HepG2 (cell line): Measurements from ENCODE around the gene KPNB1. TPM values are rescaled to one million over a fixed set of nuclear protein-coding genes. Genes with fewer than 3 reads are reported as not detected.

ENCODE experiments used
- ATAC-seq: fragments of 200-7000 bp; cut with Tn5 transposase; 3 replicates; pipeline ENCODE4 v1.9.1; 2020; ENCODE audit warnings: mild to moderate bottlenecking, moderate library complexity
- BruUV-seq: library from RNA; stranded (reverse); fragments of 400-500 nt; replicated peaks from 2 replicates; lab custom pipeline; 2021; lab: Mats Ljungman, UMichigan
- CTCF ChIA-PET: fragments of 300-600 bp; formaldehyde crosslinking; extraction: SDS; loops from one replicate; lab custom pipeline; 2021; ENCODE audit warnings: low total read pairs, inconsistent platforms, low intra/inter-chr PET ratio; lab: Yijun Ruan, JAX
- POLR2A ChIA-PET: fragments of 350-600 bp; sonication (Branson Sonifier 250); formaldehyde crosslinking; loops from one replicate; lab custom pipeline; 2020; ENCODE audit warnings: antibody characterized with exemption, inconsistent platforms; lab: Yijun Ruan, JAX
- DNase-seq: peaks from one replicate; pipeline ENCODE4 v3.0.0-alpha.2; 2015; ENCODE audit warnings: low spot score
- FAIRE-seq: peaks from 3 replicates; lab custom pipeline; 2011; peaks lifted over from hg19 to GRCh38; lab: Jason Lieb, UNC
- H2AFZ ChIP-seq: one replicate; pipeline ENCODE4 v1.6.1; 2011; ENCODE audit warnings: low read length, inconsistent platforms
- H3K27ac ChIP-seq: fragments of 300-600 bp; 3 replicates; pipeline ENCODE4 v1.8.0; 2011; ENCODE audit warnings: mixed run types, mild to moderate bottlenecking, mixed read lengths, low read length, inconsistent platforms; ENCODE audit not compliant: insufficient read depth; ENCODE audit errors: extremely low read length
- H3K27me3 ChIP-seq, 2 experiments: fragments of 200-600 bp in 1 of 2; 2 replicates in 1 of 2; 3 replicates in 1 of 2; pipeline versions ENCODE4 v1.6.0 to v1.8.0; 2011; ENCODE audit warnings: low read length in 2 of 2, mild to moderate bottlenecking in 2 of 2, moderate library complexity in 2 of 2, inconsistent platforms in 1 of 2; ENCODE audit not compliant: insufficient read depth in 2 of 2, control insufficient read depth in 1 of 2
- H3K36me3 ChIP-seq, 2 experiments: fragments of 200-600 bp in 1 of 2; replicated peaks in 1 of 2; 2 replicates in 1 of 2; 3 replicates in 1 of 2; pipeline versions ENCODE4 v1.5.1 to v1.8.0; 2011; ENCODE audit warnings: low read length in 2 of 2, inconsistent platforms in 1 of 2; ENCODE audit not compliant: insufficient read depth in 2 of 2, control insufficient read depth in 1 of 2
- H3K4me1 ChIP-seq: 2 replicates; pipeline ENCODE4 v1.5.1; 2012; ENCODE audit warnings: low read length, inconsistent platforms; ENCODE audit not compliant: insufficient read depth
- H3K4me2 ChIP-seq: 2 replicates; pipeline ENCODE4 v1.6.0; 2011; ENCODE audit warnings: low read depth, low read length, inconsistent platforms
- H3K4me3 ChIP-seq, 3 experiments: fragments of 200-600 bp in 1 of 3; sonication (generic), shearing (Covaris generic) in 1 of 3; replicated peaks in 1 of 3; 2 replicates each; pipeline ENCODE4 v1.5.1; 2011 to 2016; ENCODE audit warnings: low read length in 3 of 3, inconsistent platforms in 2 of 3, low read depth in 2 of 3, mild to moderate bottlenecking in 2 of 3, control low read depth in 1 of 3, mixed read lengths in 1 of 3; ENCODE audit not compliant: insufficient read depth in 1 of 3
- H3K79me2 ChIP-seq: one replicate; pipeline ENCODE4 v1.6.1; 2011; ENCODE audit warnings: low read length, inconsistent platforms; ENCODE audit not compliant: insufficient read depth
- H3K9ac ChIP-seq: 2 replicates; pipeline ENCODE4 v1.6.0; 2011; ENCODE audit warnings: mild to moderate bottlenecking, low read depth, low read length, inconsistent platforms; ENCODE audit not compliant: insufficient read depth
- H3K9me3 ChIP-seq: 2 replicates; pipeline ENCODE4 v1.5.1; 2012; ENCODE audit warnings: mild to moderate bottlenecking, low read length
- H4K20me1 ChIP-seq: 2 replicates; pipeline ENCODE4 v1.6.0; 2011; ENCODE audit warnings: inconsistent platforms, mild to moderate bottlenecking, low read length, moderate library complexity; ENCODE audit not compliant: insufficient read depth
- BHLHE40 ChIP-seq: IDR thresholded peaks from 2 replicates; pipeline ENCODE4 v1.6.1; 2011; ENCODE audit warnings: low read length, improper control_type of control experiment
- DNMT1 ChIP-seq: sonication (generic); formaldehyde crosslinking; IDR thresholded peaks from 2 replicates; pipeline ENCODE4 v1.5.1; 2020; ENCODE audit warnings: mild to moderate bottlenecking, missing genetic modification reagents
- GPBP1L1 ChIP-seq: sonication (generic); formaldehyde crosslinking; IDR thresholded peaks from 2 replicates; pipeline ENCODE4 v1.5.0; 2020; ENCODE audit warnings: mild to moderate bottlenecking, missing genetic modification reagents
- HMG20A ChIP-seq: IDR thresholded peaks from 2 replicates; pipeline ENCODE4 v1.6.1; 2016; ENCODE audit warnings: borderline replicate concordance
- IRF2 ChIP-seq: IDR thresholded peaks from 2 replicates; pipeline ENCODE4 v1.6.1; 2018; ENCODE audit warnings: missing genetic modification reagents, missing compliant biosample characterization
- ZNF282 ChIP-seq: fragments of 450-650 bp; IDR thresholded peaks from 2 replicates; pipeline ENCODE4 v1.6.1; 2018; ENCODE audit not compliant: partially characterized antibody
- ZNF30 ChIP-seq: sonication (generic); formaldehyde crosslinking; IDR thresholded peaks from 2 replicates; pipeline ENCODE4 v1.5.0; 2020; ENCODE audit warnings: mild to moderate bottlenecking, missing genetic modification reagents
- ZNF468 ChIP-seq: sonication (generic); formaldehyde crosslinking; IDR thresholded peaks from 2 replicates; pipeline ENCODE4 v1.8.0; 2022; ENCODE audit warnings: mild to moderate bottlenecking, moderate library complexity, missing genetic modification reagents
- ZNF557 ChIP-seq: sonication (generic); formaldehyde crosslinking; IDR thresholded peaks from 2 replicates; pipeline ENCODE4 v1.4.0; 2020; ENCODE audit warnings: missing genetic modification reagents
- ZNF616 ChIP-seq: sonication (generic); formaldehyde crosslinking; IDR thresholded peaks from 2 replicates; pipeline ENCODE4 v1.5.0; 2020; ENCODE audit warnings: low read depth, mild to moderate bottlenecking, missing genetic modification reagents
- ZNF841 ChIP-seq: sonication (generic); formaldehyde crosslinking; IDR thresholded peaks from 2 replicates; pipeline ENCODE4 v1.8.1; 2023; ENCODE audit warnings: missing genetic modification reagents, borderline replicate concordance
- ZSCAN29 ChIP-seq: sonication (generic); formaldehyde crosslinking; conservative IDR thresholded peaks from 2 replicates; pipeline ENCODE4 v1.4.0; 2020; ENCODE audit warnings: mild to moderate bottlenecking, missing genetic modification reagents
- WGBS: methylation state at CpG from one replicate; pipeline ENCODE4 v1.1.6; 2017; ENCODE audit warnings: low lambda C conversion rate; 5-methylcytosine and 5-hydroxymethylcytosine counted together
- in situ Hi-C: cut with HindIII; loops from 2 replicates; pipeline ENCODE4 v1.10.0; 2017; ENCODE audit warnings: low pct_unique_long_range_greater_than_20kb; ENCODE audit not compliant: extremely low pct_ligation_motif_present
- intact Hi-C: fragments of 100-400 bp; cut with micrococcal nuclease; formaldehyde crosslinking; loops from one replicate; pipeline ENCODE4 v1.10.0; 2022; ENCODE audit not compliant: unreplicated experiment
- polyA plus RNA-seq, 8 experiments: library from polyadenylated mRNA; depleted of rRNA in 3 of 8; stranded (reverse) in 7 of 8; unstranded in 1 of 8; fragments of >200 nt; fragmentation: Illumina TruSeq in 4 of 8; extraction: Trizol in 4 of 8; gene quantifications; 2 replicates each; pipeline versions ENCODE4 v1.2.1 to v1.2.3, GENCODE V29; 2011 to 2016; ENCODE audit warnings: low read depth in 4 of 8, missing spikeins in 1 of 8, mixed read lengths in 1 of 8; ENCODE audit not compliant: insufficient read depth in 1 of 8
- total RNA-seq, 5 experiments: library from RNA; depleted of rRNA; stranded (reverse); fragments of >200 nt; fragmentation: Illumina TruSeq; extraction: Trizol; gene quantifications; 2 replicates each; pipeline ENCODE4 v1.2.3, GENCODE V29; 2016; ENCODE audit warnings: low read depth in 1 of 5
- TF ChIP-seq, protein P1 (sequence below): sonication (generic); formaldehyde crosslinking; IDR thresholded peaks from 2 replicates; pipeline ENCODE4 v1.8.0; 2022; ENCODE audit warnings: mild to moderate bottlenecking, missing genetic modification reagents, moderate library complexity
- TF ChIP-seq, protein P2 (sequence below): sonication (generic); formaldehyde crosslinking; IDR thresholded peaks from 2 replicates; pipeline ENCODE4 v1.5.0; 2020; ENCODE audit warnings: missing genetic modification reagents, mild to moderate bottlenecking, borderline replicate concordance

The KPNB1 gene
- total and polyA plus RNA-seq, 2 of the 13 experiments (the other 11 are each of a cell fraction or from before 2014, with no cell fraction given): 164 to 424 TPM

DNA sequence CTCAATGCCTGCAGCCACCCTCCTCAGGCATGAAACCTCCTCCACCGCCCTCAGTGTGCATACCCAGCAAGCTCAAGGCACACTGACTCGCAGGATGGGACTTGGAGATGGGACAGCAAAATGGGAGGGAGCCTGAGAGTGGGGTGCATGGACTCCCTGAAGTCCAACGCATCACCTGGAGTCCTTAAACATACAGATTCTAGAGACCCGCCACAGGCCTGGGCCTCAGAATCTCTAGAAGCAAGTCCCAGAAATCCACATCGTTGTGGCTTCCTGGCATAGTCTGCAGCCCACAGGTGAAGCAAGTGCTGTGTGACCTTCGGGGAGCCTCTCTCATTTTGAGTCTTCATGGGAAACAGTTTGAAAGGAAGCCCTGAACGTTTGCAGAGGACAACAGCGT lies 79.8 kb downstream of the KPNB1 start:
- no peak for FAIRE-seq
- H3K36me3 ChIP-seq: no peaks in the 10 kb centered on the region
- H3K4me1 ChIP-seq: peaks cover 13% of the 10 kb centered on the region
- ATAC-seq: no peak
- peaks cover 27 to 93% of the 10 kb centered on the region in 2 experiments for H3K27me3 ChIP-seq
- DNase-seq: no peak
- no peak overlapping the region for H2AFZ ChIP-seq
- H3K9me3 ChIP-seq: no peaks in the 10 kb centered on the region
- H3K27ac ChIP-seq: no peak overlapping the region
- POLR2A ChIA-PET: no interaction called here
- in situ Hi-C loops: no loop called here
- no peak overlapping the region for H3K9ac ChIP-seq
- WGBS: 8% methylated on average over 8 of the region's 8 CpGs
- BruUV-seq: no TSS peak
- H3K4me3 ChIP-seq: no peak overlapping the region
- intact Hi-C loops: no loop called here
- no peaks in the 10 kb centered on the region for H3K79me2 ChIP-seq
- CTCF ChIA-PET: no interaction called here
- H4K20me1 ChIP-seq: no peaks in the 10 kb centered on the region; the same call in 1 of the 2 replicates
- TF ChIP-seq ZNF282 (no peak), HMG20A (CRISPR knock-in tag) (no peak), ZNF468 (CRISPR knock-in tag) (no peak), ZNF616 (CRISPR knock-in tag) (no peak), IRF2 (CRISPR knock-in tag) (no peak), BHLHE40 (no peak), ZNF841 (no peak), ZNF30 (no peak), ZSCAN29 (CRISPR knock-in tag) (no peak), ZNF557 (CRISPR knock-in tag) (no peak), GPBP1L1 (CRISPR knock-in tag) (no peak), DNMT1 (CRISPR knock-in tag) (no peak)
- TF ChIP-seq, protein P1, sequence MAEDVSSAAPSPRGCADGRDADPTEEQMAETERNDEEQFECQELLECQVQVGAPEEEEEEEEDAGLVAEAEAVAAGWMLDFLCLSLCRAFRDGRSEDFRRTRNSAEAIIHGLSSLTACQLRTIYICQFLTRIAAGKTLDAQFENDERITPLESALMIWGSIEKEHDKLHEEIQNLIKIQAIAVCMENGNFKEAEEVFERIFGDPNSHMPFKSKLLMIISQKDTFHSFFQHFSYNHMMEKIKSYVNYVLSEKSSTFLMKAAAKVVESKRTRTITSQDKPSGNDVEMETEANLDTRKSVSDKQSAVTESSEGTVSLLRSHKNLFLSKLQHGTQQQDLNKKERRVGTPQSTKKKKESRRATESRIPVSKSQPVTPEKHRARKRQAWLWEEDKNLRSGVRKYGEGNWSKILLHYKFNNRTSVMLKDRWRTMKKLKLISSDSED (CRISPR knock-in tag): no peak
- TF ChIP-seq, protein P2, sequence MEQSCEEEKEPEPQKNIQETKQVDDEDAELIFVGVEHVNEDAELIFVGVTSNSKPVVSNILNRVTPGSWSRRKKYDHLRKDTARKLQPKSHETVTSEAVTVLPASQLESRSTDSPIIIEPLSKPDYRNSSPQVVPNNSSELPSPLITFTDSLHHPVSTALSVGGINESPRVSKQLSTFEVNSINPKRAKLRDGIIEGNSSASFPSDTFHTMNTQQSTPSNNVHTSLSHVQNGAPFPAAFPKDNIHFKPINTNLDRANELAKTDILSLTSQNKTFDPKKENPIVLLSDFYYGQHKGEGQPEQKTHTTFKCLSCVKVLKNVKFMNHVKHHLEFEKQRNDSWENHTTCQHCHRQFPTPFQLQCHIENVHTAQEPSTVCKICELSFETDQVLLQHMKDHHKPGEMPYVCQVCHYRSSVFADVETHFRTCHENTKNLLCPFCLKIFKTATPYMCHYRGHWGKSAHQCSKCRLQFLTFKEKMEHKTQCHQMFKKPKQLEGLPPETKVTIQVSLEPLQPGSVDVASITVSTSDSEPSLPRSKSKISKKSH (CRISPR knock-in tag): no peak
- H3K4me2 ChIP-seq: no peak overlapping the region
